Measurements from ENCODE around the gene KRAS.

DNA sequence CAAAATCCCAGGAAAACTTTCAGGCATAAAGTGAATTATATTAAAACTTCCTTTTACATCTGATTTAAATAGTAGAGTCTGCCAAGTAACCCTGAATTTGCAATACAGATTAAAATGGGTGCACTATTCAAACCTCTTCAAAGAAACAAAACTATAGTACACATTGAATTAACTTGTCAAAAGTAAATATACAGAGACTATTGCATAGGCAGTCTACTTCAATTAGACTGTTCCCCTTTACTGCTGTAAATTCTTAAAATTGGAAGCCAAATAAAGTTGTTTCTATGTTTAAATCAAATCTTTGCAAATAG, 7.1 kb downstream of the KRAS start:
- TF ChIP-seq, protein P1, sequence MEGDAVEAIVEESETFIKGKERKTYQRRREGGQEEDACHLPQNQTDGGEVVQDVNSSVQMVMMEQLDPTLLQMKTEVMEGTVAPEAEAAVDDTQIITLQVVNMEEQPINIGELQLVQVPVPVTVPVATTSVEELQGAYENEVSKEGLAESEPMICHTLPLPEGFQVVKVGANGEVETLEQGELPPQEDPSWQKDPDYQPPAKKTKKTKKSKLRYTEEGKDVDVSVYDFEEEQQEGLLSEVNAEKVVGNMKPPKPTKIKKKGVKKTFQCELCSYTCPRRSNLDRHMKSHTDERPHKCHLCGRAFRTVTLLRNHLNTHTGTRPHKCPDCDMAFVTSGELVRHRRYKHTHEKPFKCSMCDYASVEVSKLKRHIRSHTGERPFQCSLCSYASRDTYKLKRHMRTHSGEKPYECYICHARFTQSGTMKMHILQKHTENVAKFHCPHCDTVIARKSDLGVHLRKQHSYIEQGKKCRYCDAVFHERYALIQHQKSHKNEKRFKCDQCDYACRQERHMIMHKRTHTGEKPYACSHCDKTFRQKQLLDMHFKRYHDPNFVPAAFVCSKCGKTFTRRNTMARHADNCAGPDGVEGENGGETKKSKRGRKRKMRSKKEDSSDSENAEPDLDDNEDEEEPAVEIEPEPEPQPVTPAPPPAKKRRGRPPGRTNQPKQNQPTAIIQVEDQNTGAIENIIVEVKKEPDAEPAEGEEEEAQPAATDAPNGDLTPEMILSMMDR (IDR thresholded peaks at IDR 0.05): no peak
- TF ChIP-seq POLR2AphosphoS5 (IDR thresholded peaks at IDR 0.05): no peak

Data from breast epithelium (tissue), 3 donors.